HepG2 (cell line): ENCODE results near the gene FAM20C.

Source experiments
- ARNTL ChIP-seq: sonication (generic); formaldehyde crosslinking; IDR thresholded peaks from 2 replicates; pipeline ENCODE4 v1.4.0; 2020; ENCODE audit warnings: mild to moderate bottlenecking, missing genetic modification reagents
- EP300 ChIP-seq, 3 experiments: sonication (generic) in 1 of 3; formaldehyde crosslinking in 1 of 3; IDR thresholded peaks; 2 replicates each; pipeline versions ENCODE4 v1.5.1 to v1.6.1; 2011 to 2020; ENCODE audit warnings: low read depth in 2 of 3, low read length in 2 of 3, borderline replicate concordance in 1 of 3, improper control_type of control experiment in 1 of 3, mild to moderate bottlenecking in 1 of 3, missing genetic modification reagents in 1 of 3, moderate library complexity in 1 of 3
- NFIC ChIP-seq: IDR thresholded peaks from 2 replicates; pipeline ENCODE4 v1.6.1; 2012; ENCODE audit warnings: mild to moderate bottlenecking, low read length, inconsistent platforms
- NR2F6 ChIP-seq, 2 experiments: IDR thresholded peaks; 2 replicates each; pipeline ENCODE4 v1.6.1; 2016; ENCODE audit warnings: antibody characterized with exemption in 1 of 2, mild to moderate bottlenecking in 1 of 2
- RAD21 ChIP-seq: fragments of 450-650 bp; formaldehyde crosslinking; IDR thresholded peaks from 2 replicates; pipeline ENCODE4 v1.5.0; 2020; ENCODE audit warnings: mild to moderate bottlenecking
- REPIN1 ChIP-seq: sonication (generic); formaldehyde crosslinking; IDR thresholded peaks from 2 replicates; pipeline ENCODE4 v1.8.0; 2022; ENCODE audit warnings: missing genetic modification reagents, low read depth, mild to moderate bottlenecking, borderline replicate concordance
- RFX1 ChIP-seq: fragments of 450-650 bp; IDR thresholded peaks from 2 replicates; pipeline ENCODE4 v1.6.1; 2017
- SRSF4 ChIP-seq: fragments of 200-400 bp; formaldehyde crosslinking; IDR thresholded peaks from one replicate; pipeline ENCODE4 v1.6.1; 2018; ENCODE audit warnings: mild to moderate bottlenecking, low read depth, low read length, moderate library complexity; ENCODE audit not compliant: poor library complexity, severe bottlenecking
- ZNF17 ChIP-seq: sonication (generic); formaldehyde crosslinking; IDR thresholded peaks from 2 replicates; pipeline ENCODE4 v1.5.0; 2020; ENCODE audit warnings: mild to moderate bottlenecking, missing genetic modification reagents
- ZNF839 ChIP-seq: sonication (generic); formaldehyde crosslinking; IDR thresholded peaks from 2 replicates; pipeline ENCODE4 v1.4.0; 2020; ENCODE audit warnings: missing genetic modification reagents, mild to moderate bottlenecking, borderline replicate concordance
- TF ChIP-seq, protein P1 (sequence below): sonication (generic); formaldehyde crosslinking; IDR thresholded peaks from 2 replicates; pipeline ENCODE4 v1.8.1; 2023; ENCODE audit warnings: mild to moderate bottlenecking, missing genetic modification reagents, borderline replicate concordance
- TF ChIP-seq, protein P2 (sequence below): sonication (generic); formaldehyde crosslinking; IDR thresholded peaks from 2 replicates; pipeline ENCODE4 v1.5.0; 2020; ENCODE audit warnings: mild to moderate bottlenecking, missing genetic modification reagents, moderate library complexity

DNA sequence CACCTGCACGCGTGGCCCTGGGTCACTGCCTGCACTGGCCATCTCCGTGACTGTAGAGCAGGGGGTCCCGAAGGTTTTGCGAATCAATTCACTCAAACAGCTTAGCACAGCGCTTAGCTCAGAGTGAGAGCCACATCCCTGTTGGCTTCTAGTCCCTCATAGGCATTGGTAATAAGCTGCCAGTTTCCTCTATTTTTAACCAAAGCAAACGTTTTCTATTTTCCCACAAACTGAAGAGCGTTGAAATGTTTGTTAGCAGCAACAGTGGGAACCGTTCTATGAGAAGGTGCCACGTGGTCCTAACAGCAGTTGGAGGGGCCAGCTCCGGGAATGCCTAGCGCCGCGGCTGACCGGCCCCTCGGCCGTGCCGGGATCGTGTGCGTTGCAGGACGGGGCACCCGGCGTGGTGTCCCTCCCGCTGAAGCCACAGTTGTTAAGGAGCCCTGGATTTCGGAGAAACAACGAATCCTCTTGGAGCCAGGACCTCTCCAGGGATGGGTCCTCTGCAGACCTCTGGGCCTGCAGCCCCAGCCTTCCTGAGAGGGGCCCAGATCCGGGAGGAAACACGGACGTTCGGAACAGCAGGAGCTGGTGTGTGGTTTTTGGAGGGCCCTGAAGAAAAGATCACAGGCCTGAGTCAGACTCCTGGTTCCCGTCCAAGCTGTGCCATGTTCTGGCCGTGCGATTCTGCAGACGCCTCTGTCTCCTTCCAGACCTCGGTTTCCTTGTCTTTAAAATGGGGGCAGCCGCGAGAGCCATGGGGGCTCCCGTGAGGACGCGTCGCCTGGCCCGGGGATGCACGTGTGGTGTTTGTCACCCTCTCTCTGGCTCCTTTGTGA, 40.3 kb downstream of the FAM20C start:
- TF ChIP-seq RFX1: no peak
- TF ChIP-seq, protein P1, sequence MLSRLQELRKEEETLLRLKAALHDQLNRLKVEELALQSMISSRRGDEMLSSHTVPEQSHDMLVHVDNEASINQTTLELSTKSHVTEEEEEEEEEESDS (CRISPR knock-in tag): no peak
- TF ChIP-seq, protein P2, sequence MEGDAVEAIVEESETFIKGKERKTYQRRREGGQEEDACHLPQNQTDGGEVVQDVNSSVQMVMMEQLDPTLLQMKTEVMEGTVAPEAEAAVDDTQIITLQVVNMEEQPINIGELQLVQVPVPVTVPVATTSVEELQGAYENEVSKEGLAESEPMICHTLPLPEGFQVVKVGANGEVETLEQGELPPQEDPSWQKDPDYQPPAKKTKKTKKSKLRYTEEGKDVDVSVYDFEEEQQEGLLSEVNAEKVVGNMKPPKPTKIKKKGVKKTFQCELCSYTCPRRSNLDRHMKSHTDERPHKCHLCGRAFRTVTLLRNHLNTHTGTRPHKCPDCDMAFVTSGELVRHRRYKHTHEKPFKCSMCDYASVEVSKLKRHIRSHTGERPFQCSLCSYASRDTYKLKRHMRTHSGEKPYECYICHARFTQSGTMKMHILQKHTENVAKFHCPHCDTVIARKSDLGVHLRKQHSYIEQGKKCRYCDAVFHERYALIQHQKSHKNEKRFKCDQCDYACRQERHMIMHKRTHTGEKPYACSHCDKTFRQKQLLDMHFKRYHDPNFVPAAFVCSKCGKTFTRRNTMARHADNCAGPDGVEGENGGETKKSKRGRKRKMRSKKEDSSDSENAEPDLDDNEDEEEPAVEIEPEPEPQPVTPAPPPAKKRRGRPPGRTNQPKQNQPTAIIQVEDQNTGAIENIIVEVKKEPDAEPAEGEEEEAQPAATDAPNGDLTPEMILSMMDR (CRISPR knock-in tag): no peak
- TF ChIP-seq EP300 (IDR thresholded peaks at IDR 0.05; ENCODE audit: low read depth in 2 of 2, low read length in 2 of 2): no peak
- TF ChIP-seq EP300 (CRISPR knock-in tag; IDR thresholded peaks at IDR 0.05; ENCODE audit: borderline replicate concordance): no peak
- TF ChIP-seq ARNTL (CRISPR knock-in tag): no peak
- TF ChIP-seq ZNF839 (CRISPR knock-in tag): no peak
- TF ChIP-seq NFIC: no peak
- TF ChIP-seq SRSF4: no peak
- TF ChIP-seq REPIN1 (CRISPR knock-in tag): no peak
- TF ChIP-seq ZNF17: no peak
- no peak for TF ChIP-seq NR2F6 (IDR thresholded peaks at IDR 0.05)
- TF ChIP-seq NR2F6 (CRISPR knock-in tag; IDR thresholded peaks at IDR 0.05): no peak
- TF ChIP-seq RAD21 (CRISPR knock-in tag): no peak
